ENCODE results near the gene ENDOD1.

Gene ENDOD1

DNA sequence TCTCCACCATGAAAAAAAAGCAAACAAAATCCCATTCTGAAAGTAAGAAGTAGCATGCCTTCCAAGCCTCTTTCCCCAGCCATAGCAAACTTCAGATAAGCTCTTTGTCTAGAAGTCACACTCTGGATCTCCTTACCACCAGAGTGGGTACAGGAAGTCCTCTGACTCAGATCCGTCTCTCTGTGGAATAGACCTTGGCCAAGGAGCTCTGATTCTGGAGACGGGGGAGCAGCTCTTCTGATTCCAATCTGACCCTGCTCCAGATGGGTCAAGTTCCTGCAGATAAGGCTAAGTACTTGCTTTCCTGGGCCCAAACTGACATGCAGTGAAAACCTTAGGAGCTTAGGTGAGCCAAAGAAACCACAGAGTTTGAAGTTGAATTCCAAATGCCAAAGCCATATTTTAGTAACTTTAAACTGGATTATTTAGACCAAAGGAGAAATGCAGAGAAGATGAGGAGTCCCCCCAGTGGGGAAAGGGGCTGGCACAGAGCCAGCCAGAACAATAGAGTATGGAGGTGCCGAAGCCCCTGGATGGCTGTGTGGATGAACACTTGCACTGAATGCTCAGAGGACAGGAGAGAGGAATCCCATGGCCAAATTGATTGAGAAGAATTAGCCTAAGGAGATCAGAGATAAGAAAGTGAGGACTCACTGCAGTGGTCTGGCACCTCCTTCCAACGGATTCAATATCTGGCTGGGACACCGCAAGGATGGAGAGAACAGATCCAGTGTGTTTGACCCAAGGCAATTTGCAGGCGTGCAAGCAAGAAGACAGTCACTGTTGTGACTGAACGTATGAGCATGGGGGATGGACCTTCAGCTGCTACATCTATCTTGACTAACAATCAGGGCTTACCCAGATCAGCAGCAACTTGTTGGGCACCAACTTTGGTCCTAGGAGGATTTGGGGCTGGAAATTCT, 54.9 kb downstream of the ENDOD1 start:
- no peak for DNase-seq

DNA sequence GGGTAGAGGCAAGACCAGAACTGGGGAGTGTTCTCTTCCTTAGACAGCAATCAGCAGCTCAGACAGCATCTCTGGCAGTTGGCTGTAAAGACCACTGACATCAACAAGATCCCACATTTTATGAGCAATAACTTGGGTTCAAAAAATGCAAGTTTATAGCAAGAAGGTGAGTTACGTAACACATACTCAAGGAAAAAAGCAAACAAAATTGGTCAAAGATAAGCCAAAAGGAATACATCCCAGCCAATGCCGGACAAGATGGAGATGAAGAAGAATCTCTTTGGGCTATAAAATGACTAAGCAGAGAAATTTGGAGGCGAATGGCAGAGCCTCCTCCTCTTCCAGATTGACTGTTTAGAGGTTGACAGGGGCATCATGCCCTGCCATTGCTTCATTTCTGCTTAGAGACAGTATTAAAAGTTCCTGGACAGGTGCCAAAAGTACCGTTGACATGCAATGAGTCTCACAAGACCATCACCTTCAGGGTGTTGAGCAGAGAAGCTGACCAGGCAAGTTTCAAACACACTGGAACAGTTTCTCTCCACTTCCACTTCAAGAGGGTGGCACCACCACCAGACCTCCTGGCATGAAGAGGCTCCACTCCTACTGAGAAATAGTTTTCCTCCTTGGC, 55.9 kb downstream of the ENDOD1 start:
- DNase-seq: no peak

GRCh38 chr11:95147364-95147905, 57.8 kb downstream of the ENDOD1 start:
- no peak for DNase-seq

DNA sequence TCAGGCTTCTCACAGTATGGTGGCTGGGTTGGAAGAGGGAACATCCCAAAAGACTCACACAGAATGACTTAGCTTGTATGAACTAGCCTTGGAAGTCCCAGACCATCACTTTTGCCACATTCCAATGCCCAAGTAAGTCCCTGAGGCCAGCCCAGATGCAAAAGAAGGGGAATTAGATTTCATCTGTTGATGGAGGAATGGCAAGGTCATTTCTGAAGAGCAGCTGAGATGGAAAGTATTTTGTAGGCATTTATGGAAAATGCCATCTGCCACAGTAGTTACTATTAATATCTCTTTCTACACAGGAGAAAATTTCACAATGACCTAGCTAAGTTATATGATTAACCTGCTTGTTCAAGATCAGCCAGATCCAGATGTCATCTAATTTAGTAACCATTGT, 58.8 kb downstream of the ENDOD1 start:
- DNase-seq: no peak

DNA sequence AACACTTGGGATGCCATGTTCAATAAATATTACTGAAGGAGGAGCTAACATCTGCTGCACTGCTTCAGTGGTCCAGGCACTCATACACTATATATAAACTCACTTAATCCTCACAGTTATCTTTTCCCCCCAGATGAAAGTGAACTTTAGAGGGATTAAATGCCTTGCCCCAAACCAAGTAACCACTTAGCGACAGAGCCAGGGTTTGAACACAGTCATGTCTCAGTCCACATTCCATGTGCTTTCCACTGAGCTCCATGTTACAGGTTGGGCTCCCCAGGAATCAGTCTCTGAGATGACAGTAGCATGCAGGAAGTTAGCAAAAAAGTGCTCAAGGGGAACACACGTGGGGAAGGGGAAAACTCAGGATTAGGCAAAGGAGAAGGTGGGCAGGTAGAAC, 59.3 kb downstream of the ENDOD1 start:
- no peak for DNase-seq

GRCh38 chr11:95149651-95150364, 60.2 kb downstream of the ENDOD1 start:
- no peak for DNase-seq

- peak; percentile 95 for DNase-seq
Measured at GRCh38 chr11:95150956-95151684, 61.5 kb downstream of the ENDOD1 start.

DNA sequence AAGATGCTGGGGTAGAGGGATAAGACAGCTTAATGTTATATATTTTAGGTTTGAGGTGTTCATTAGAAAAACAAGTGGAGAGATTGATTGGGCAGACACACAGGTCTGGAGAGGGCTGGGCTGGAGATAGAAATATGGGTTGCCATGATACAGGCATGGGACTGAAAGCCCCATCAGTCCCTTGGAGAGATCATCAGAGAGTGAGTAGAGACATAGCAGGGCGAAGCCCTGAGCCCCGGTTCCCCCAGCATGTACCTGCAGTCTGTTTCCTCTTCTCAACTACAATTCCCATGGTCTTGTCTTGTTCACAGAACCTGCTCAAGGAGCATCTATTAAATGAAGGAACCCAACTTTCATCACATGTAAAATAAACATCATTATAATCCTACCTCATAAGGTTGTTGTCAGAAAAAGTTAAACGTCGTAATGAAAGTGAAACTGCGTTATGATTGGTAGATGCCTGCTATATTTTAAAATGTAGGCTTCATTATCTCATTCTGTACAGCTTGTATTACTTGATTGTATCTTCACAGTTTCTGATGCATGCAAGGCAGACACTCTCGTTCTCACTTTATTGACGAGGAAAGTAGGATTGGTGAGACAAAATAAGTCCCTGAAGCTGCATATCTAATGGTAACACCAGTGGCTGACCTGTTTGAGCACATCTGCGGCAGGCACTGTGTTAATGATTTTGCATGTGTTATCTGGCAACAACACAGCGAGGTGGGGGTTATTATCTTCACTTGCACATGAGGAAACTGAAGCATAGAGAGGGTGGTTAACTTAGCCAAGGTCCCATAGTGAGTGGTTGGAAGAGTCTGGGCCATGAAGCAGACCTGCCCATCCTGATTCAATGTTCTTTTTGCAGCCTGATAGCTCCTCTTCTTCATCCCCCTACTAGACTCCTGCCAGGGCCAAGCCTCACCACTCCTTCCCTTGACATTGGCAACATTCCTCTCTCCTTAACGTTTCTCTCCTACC, 63.5 kb downstream of the ENDOD1 start:
- DNase-seq: peak; percentile 47

DNA sequence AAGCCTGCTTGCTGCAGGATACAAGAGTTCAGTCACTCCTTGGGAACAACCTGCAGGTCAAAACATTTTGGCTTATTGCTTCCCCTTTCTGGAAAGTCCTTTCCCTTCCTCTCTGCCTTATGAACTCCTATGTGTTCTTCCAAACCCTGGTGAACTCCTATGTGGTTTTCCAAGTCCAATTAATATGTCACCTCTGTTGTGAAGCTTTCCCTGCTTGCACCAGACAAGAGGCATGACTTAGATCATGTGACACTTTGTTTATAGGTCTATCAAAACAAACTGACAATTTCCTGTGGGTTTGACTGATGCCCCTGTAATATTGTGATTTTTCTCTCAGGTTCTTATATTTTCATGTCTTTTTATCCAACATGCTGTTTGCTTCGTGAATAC, 64.2 kb downstream of the ENDOD1 start:
- DNase-seq: peak; percentile 9

- peak; percentile 80 for DNase-seq
Measured at GRCh38 chr11:95154514-95154913, 64.9 kb downstream of the ENDOD1 start.

- DNase-seq: no peak
Measured at GRCh38 chr11:95155385-95155784, 65.7 kb downstream of the ENDOD1 start.

GRCh38 chr11:95156133-95156721, 66.6 kb downstream of the ENDOD1 start:
- no peak for DNase-seq

- no peak for DNase-seq
Measured at GRCh38 chr11:95156916-95157541, 67.4 kb downstream of the ENDOD1 start.

DNA sequence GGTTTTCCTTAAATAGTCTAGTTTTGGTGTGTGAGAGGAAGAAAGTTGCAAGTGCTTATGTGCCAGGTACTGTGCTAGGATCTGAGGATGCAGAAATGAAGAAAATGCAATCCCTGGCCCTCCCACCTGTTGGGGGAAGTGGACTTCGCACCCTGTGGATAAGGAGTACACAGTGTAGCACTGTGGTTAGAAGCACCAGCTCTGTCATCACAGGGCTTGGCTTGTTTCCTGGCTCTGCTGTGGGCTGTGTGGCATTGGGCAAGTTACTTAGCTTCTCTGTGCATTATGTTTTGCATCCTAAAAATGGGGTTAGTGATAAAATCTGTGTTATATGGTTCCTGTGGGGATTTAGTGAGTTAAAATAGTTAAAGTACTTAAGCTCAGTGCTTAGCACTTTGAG, 68.2 kb downstream of the ENDOD1 start:
- DNase-seq: peak; percentile 22

- DNase-seq: no peak
Measured at GRCh38 chr11:95161248-95161647, 71.6 kb downstream of the ENDOD1 start.

GRCh38 chr11:95163106-95163505, 73.5 kb downstream of the ENDOD1 start:
- DNase-seq: no peak

DNA sequence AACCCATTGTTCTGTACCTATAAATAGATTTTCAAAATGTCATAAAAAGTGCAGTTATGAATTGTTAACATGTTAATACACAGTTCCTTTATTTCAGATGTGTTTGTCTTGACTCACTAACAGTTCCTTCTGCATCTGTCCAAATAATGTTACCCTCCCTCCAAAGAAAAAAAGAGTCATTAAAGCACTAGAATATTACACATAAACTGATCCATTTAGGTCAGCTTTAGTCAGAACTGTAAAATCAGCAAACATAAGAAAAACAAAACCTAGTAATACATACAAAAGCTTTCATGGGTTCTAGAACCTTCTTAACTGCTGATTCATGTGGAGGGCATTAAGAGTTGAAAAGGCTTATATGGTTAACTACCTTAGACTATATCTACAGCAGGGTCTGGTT, 76.0 kb downstream of the ENDOD1 start:
- no peak for DNase-seq

GRCh38 chr11:95166781-95167180, 77.1 kb downstream of the ENDOD1 start:
- DNase-seq: no peak

DNA sequence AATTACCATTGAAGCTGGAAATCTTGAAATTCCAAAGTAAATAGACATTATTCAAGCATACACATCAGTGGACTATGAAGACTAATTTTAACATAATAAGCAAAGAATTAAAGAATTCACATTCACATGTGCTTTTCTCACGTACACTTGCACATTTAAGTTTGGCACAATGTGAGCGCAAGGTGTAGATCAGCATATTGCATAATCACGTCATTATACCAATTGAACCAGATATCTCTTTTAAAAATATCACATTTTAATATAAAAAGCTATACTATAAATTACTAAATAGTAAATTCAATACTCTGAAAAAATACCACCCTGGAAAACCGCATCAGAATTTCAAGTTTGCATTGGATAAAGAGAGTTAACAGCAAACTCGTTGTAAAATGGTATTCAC, 80.6 kb downstream of the ENDOD1 start:
- no peak for DNase-seq

DNA sequence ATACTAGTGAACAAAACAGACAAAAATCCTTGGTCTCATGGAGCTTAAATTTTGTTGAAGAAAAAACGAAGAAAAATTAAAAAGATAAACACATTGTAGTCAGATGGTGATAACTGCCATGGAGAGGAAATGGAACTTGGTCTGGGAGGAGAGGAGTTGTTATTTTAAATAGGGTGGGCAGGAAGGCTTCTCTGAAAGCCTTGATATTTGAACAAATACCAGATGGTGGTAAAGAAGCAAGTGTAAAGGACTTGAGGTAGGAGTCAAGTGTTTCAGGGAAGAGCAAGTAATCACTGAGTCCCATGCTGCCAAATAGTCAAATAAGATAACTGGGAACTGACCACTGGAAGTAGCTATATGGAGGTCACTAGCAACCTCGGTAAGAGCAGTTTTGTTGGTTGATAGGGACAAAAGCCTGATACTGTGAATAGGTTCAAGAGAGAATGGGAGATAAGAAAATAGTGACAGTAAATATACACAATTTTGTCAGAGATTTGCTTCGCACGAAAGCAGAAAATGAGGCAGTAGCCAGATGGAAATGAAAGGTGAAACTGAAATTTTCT, 86.3 kb downstream of the ENDOD1 start:
- no peak for DNase-seq
